SK-N-MC (cell line): ENCODE data around the gene TBCEL.

Experiments used
- EZH2 ChIP-seq: fragments of 200-600 bp; sonication (generic); IDR thresholded peaks from one replicate; pipeline ENCODE4 v1.6.1; 2017; ENCODE audit warnings: antibody characterized with exemption
- POLR2AphosphoS5 ChIP-seq: IDR thresholded peaks from 2 replicates; pipeline ENCODE4 v1.6.1; 2012; ENCODE audit warnings: mild to moderate bottlenecking, low read depth, low read length, borderline replicate concordance

- TF ChIP-seq POLR2AphosphoS5 (no peak), EZH2 (no peak)
Measured at GRCh38 chr11:121113611-121114010, 89.7 kb downstream of the TBCEL start.
